Panc1 (cell line): Measurements from ENCODE around the gene CROCC.

Source experiments
- SIN3A ChIP-seq: IDR thresholded peaks from 2 replicates; pipeline ENCODE4 v1.6.1; 2012; ENCODE audit warnings: low read depth, mild to moderate bottlenecking, low read length, moderate library complexity, borderline replicate concordance; ENCODE audit not compliant: insufficient read depth
- TF ChIP-seq, protein P1 (sequence below): fragments of 450-650 bp; IDR thresholded peaks from 2 replicates; pipeline ENCODE4 v1.5.1; 2017; ENCODE audit warnings: mild to moderate bottlenecking

DNA sequence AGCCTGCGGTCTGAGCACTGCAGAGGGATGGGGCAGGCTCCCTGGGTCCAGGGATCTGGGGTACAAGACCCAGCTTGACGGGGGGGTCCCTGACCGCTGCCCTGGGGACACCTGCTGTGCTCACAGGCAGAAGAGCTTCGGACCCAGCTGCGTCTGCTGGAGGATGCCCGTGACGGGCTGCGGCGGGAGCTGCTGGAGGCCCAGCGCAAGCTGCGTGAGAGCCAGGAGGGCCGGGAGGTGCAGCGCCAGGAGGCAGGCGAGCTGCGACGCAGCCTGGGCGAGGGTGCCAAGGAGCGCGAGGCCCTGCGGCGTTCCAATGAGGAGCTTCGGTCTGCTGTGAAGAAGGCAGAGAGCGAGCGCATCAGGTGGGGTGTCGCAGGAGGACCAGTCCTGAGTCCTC lies 33.5 kb downstream of the CROCC start:
- TF ChIP-seq, protein P1, sequence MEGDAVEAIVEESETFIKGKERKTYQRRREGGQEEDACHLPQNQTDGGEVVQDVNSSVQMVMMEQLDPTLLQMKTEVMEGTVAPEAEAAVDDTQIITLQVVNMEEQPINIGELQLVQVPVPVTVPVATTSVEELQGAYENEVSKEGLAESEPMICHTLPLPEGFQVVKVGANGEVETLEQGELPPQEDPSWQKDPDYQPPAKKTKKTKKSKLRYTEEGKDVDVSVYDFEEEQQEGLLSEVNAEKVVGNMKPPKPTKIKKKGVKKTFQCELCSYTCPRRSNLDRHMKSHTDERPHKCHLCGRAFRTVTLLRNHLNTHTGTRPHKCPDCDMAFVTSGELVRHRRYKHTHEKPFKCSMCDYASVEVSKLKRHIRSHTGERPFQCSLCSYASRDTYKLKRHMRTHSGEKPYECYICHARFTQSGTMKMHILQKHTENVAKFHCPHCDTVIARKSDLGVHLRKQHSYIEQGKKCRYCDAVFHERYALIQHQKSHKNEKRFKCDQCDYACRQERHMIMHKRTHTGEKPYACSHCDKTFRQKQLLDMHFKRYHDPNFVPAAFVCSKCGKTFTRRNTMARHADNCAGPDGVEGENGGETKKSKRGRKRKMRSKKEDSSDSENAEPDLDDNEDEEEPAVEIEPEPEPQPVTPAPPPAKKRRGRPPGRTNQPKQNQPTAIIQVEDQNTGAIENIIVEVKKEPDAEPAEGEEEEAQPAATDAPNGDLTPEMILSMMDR, result no peak
- TF ChIP-seq SIN3A, result no peak
